ENCODE measurements around the gene MYZAP. TPM values are rescaled to one million over a fixed set of nuclear protein-coding genes. Genes with fewer than 3 reads are reported as not detected.

Gene MYZAP
- total and polyA plus RNA-seq, 2 of the 8 experiments (the other 6 are each of a cell fraction or from before 2014, with no cell fraction given), result 0.41 to 0.65 TPM

DNA sequence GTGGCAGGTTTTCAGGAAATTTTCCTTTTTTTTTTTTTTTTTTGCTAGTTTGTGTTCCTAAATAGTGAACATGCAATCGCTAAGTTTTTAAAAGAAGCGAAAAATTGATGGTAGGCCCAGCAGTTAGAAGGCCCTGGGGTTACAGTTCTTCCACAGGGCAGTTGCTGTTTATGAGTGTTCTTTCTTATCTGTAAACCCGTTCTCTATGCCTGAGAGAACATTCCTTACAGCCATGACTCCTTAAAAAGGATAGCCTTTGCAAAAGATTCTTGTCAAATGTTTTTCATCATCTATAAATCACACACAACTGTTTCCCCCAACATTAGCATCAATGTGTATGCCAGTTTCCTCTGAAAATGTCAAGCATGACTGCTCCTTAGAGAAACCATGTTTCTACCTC lies 23.8 kb upstream of the MYZAP start:
- Histone ChIP-seq H3K27me3 (replicated peaks in 1 of 4; ENCODE audit: control insufficient read depth in 3 of 4, extremely low read depth in 1 of 4, insufficient read depth in 3 of 4, low read length in 3 of 4) (no peaks in the 10 kb centered on the region), H2BK20ac (ENCODE audit: low read length) (no peak overlapping the region), H3K23ac (ENCODE audit: insufficient read length) (no peak overlapping the region), H3K4me2 (ENCODE audit: insufficient read depth in 1 of 2, low read depth in 2 of 2, low read length in 2 of 2) (no peak overlapping the region), H3K36me3 (ENCODE audit: control insufficient read depth in 2 of 4, insufficient read depth in 4 of 4, low read length in 3 of 4) (no peaks in the 10 kb centered on the region), H2AFZ (ENCODE audit: low read length) (no peak overlapping the region), H4K8ac (ENCODE audit: extremely low read depth, insufficient read depth, low read length) (no peak overlapping the region), H3K9me3 (ENCODE audit: insufficient read depth in 2 of 2, low read depth in 1 of 2, low read length in 1 of 2) (no peaks in the 10 kb centered on the region), H3K4me1 (replicated peaks in 1 of 4; ENCODE audit: control insufficient read depth in 3 of 4, insufficient read depth in 4 of 4, low read length in 3 of 4) (peaks cover 1 to 7% (median 2%) of the 10 kb centered on the region in 4 experiments; a peak in 3 of 7 replicates), H3K4me3 (ENCODE audit: extremely low read depth in 1 of 4, insufficient read depth in 2 of 4, low read depth in 3 of 4, low read length in 4 of 4) (no peak overlapping the region), H3K27ac (ENCODE audit: low read depth, low read length) (no peak overlapping the region), H3K18ac (ENCODE audit: extremely low read depth, low read length) (no peak overlapping the region), H3K14ac (ENCODE audit: insufficient read length) (no peak overlapping the region), H3K79me2 (ENCODE audit: control insufficient read depth in 1 of 2, insufficient read depth in 2 of 2, low read length in 2 of 2) (no peaks in the 10 kb centered on the region), H4K91ac (replicated peaks; ENCODE audit: insufficient read length, low read length) (no peak overlapping the region), H3K56ac (replicated peaks; ENCODE audit: insufficient read length, low read depth, low read length) (no peak overlapping the region), H2BK15ac (ENCODE audit: low read length) (no peak overlapping the region), H4K5ac (ENCODE audit: insufficient read length, low read depth, low read length) (no peak overlapping the region), H4K20me1 (replicated peaks in 1 of 2; ENCODE audit: control insufficient read depth in 1 of 2, insufficient read depth in 2 of 2, low read length in 2 of 2) (no peaks in the 10 kb centered on the region), H3K9ac (replicated peaks in 1 of 4; ENCODE audit: extremely low read depth in 1 of 4, low read depth in 3 of 4, low read length in 3 of 4) (no peak overlapping the region), H2AK5ac (ENCODE audit: low read depth, low read length) (no peak overlapping the region), H3K79me1 (ENCODE audit: low read depth, low read length) (no peaks in the 10 kb centered on the region), H2BK12ac (ENCODE audit: low read depth, low read length) (no peak overlapping the region), H2BK120ac (replicated peaks; ENCODE audit: low read depth, low read length) (no peak overlapping the region), H3K4ac (replicated peaks; ENCODE audit: insufficient read length, low read depth, low read length) (no peak overlapping the region), H2BK5ac (ENCODE audit: low read depth, low read length) (no peak overlapping the region), H3K23me2 (ENCODE audit: low read depth, low read length) (no peaks in the 10 kb centered on the region)
- DNase-seq (ENCODE audit: low read depth in 1 of 2, low spot score in 2 of 2), result no peak
- 93% methylated on average over 3 of the region's 3 CpGs; no CpG with 5 or more reads in 1 of the 2 experiments for WGBS, 2 experiments (ENCODE audit: extremely low coverage in 1 of 2, insufficient coverage in 1 of 2, insufficient read length in 1 of 2, insufficient replicate concordance in 2 of 2, low coverage in 1 of 2, low lambda C conversion rate in 2 of 2, missing lambda C conversion rate in 1 of 2)
- POLR2A ChIA-PET (ENCODE audit: partially characterized antibody), result interaction anchor here (1.1 kb wide), 1 partner anchor 13 kb away, joined by 3 read pairs; no protein-coding TSS in a partner anchor
- CTCF ChIA-PET (ENCODE audit: partially characterized antibody), result interaction anchor here (1.4 kb wide), 1 partner anchor 227 kb away, joined by 4 read pairs; no protein-coding TSS in a partner anchor
- no peak for FAIRE-seq
- TF ChIP-seq RXRA (IDR thresholded peaks at IDR 0.05; ENCODE audit: insufficient read depth, low read depth, low read length), result no peak
- TF ChIP-seq RFX5 (IDR thresholded peaks at IDR 0.05; ENCODE audit: borderline replicate concordance, low read depth, low read length), result no peak
- TF ChIP-seq SIX5 (IDR thresholded peaks at IDR 0.05; ENCODE audit: low read depth, low read length), result no peak
- TF ChIP-seq CREB1 (IDR thresholded peaks at IDR 0.05), result no peak
- TF ChIP-seq PHF8 (conservative IDR thresholded peaks at IDR 0.05; ENCODE audit: low read depth, low read length), result no peak
- no peak for TF ChIP-seq EGR1 (IDR thresholded peaks at IDR 0.05; ENCODE audit: borderline replicate concordance, low read depth, low read length)
- TF ChIP-seq SAP30 (IDR thresholded peaks at IDR 0.05; ENCODE audit: insufficient read depth, insufficient replicate concordance, low read length), result no peak
- TF ChIP-seq RAD21 (IDR thresholded peaks at IDR 0.05 in 1 of 2, conservative IDR thresholded peaks at IDR 0.05 in 1 of 2; ENCODE audit: low read depth in 2 of 2, low read length in 2 of 2), result no peak
- TF ChIP-seq SP4 (IDR thresholded peaks at IDR 0.05; ENCODE audit: low read length), result no peak
- TF ChIP-seq CHD1 (IDR thresholded peaks at IDR 0.05; ENCODE audit: low read depth, low read length), result no peak
- no peak for TF ChIP-seq EZH2 (IDR thresholded peaks at IDR 0.05; ENCODE audit: low read depth, low read length, severe bottlenecking)
- TF ChIP-seq CBX5 (IDR thresholded peaks at IDR 0.05; ENCODE audit: low read depth, low read length), result no peak
- TF ChIP-seq CHD2 (IDR thresholded peaks at IDR 0.05; ENCODE audit: low read length), result no peak
- TF ChIP-seq, protein P1, sequence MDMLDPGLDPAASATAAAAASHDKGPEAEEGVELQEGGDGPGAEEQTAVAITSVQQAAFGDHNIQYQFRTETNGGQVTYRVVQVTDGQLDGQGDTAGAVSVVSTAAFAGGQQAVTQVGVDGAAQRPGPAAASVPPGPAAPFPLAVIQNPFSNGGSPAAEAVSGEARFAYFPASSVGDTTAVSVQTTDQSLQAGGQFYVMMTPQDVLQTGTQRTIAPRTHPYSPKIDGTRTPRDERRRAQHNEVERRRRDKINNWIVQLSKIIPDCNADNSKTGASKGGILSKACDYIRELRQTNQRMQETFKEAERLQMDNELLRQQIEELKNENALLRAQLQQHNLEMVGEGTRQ (IDR thresholded peaks at IDR 0.05; ENCODE audit: low read length), result no peak

Data from H1 (cell line).